Uterus (tissue), 2 donors: ENCODE results near the gene CYP26C1.
"Not testable (repeated sequence)": the region's sequence is repeated elsewhere in the genome, so short reads cannot be mapped to it uniquely, and the experiment has no call there.

ENCODE experiments used
- POLR2A ChIP-seq, 2 donors: fragments of 450-650 bp; IDR thresholded peaks; one replicate each; pipeline ENCODE4 v1.6.1; 2016; ENCODE audit warnings: antibody characterized with exemption in 2 of 2, mild to moderate bottlenecking in 1 of 2, moderate library complexity in 1 of 2
- TF ChIP-seq, protein P1 (sequence below), 4 experiments: fragments of 200-600 bp in 2 of 4; fragments of 450-650 bp in 2 of 4; sonication (generic) in 2 of 4; IDR thresholded peaks; one replicate each; pipeline ENCODE4 v1.5.1; 2016 to 2019; ENCODE audit warnings: antibody characterized with exemption in 4 of 4, mild to moderate bottlenecking in 2 of 4, moderate library complexity in 1 of 4

DNA sequence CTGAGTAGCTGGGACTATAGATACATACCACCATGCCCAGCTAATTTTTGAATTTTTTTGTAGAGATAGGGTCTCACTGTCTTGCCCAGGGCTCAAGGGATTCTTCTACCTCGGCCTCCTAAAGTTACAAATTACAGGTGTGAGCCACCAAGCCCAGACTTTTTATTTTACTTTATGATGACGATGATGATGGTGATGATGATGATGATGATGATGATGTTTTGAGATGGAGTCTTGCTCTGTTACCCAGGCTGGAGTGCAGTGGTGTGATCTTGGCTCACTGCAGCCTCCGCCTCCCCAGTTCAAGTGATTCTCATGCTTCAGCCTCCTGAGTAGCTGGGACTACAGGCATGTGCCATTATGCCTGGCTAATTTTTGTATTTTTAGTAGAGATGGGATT is 40.5 kb downstream of the CYP26C1 start:
- not testable (repeated sequence) for TF ChIP-seq POLR2A (IDR thresholded peaks at IDR 0.05)
- TF ChIP-seq, protein P1, sequence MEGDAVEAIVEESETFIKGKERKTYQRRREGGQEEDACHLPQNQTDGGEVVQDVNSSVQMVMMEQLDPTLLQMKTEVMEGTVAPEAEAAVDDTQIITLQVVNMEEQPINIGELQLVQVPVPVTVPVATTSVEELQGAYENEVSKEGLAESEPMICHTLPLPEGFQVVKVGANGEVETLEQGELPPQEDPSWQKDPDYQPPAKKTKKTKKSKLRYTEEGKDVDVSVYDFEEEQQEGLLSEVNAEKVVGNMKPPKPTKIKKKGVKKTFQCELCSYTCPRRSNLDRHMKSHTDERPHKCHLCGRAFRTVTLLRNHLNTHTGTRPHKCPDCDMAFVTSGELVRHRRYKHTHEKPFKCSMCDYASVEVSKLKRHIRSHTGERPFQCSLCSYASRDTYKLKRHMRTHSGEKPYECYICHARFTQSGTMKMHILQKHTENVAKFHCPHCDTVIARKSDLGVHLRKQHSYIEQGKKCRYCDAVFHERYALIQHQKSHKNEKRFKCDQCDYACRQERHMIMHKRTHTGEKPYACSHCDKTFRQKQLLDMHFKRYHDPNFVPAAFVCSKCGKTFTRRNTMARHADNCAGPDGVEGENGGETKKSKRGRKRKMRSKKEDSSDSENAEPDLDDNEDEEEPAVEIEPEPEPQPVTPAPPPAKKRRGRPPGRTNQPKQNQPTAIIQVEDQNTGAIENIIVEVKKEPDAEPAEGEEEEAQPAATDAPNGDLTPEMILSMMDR (IDR thresholded peaks at IDR 0.05), result not testable (repeated sequence)
